Measurements from ENCODE around the gene ST6GAL2. TPM values are rescaled to one million over a fixed set of nuclear protein-coding genes. Genes with fewer than 3 reads are reported as not detected.

Gene ST6GAL2
- total and polyA plus RNA-seq, 2 of the 8 experiments (the other 6 are each of a cell fraction or from before 2014, with no cell fraction given) = 2.7 to 17.5 TPM

- 0 out of 2 replicates have a peak, but pooled peaks have one; percentile 35 for TF ChIP-seq BACH1 (IDR thresholded peaks at IDR 0.05; ENCODE audit: low read length)
- TF ChIP-seq, protein P1, sequence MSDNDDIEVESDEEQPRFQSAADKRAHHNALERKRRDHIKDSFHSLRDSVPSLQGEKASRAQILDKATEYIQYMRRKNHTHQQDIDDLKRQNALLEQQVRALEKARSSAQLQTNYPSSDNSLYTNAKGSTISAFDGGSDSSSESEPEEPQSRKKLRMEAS (IDR thresholded peaks at IDR 0.05) = no peak
- TF ChIP-seq BRCA1 (IDR thresholded peaks at IDR 0.05; ENCODE audit: low read depth, low read length) = no peak
- no peak for TF ChIP-seq EGR1 (IDR thresholded peaks at IDR 0.05; ENCODE audit: borderline replicate concordance, low read depth, low read length)
- TF ChIP-seq CHD1 (IDR thresholded peaks at IDR 0.05; ENCODE audit: low read depth, low read length) = no peak
- peak; percentile 65 for TF ChIP-seq PHF8 (conservative IDR thresholded peaks at IDR 0.05; ENCODE audit: low read depth, low read length)
Observed at GRCh38 chr2:106885971-106886915, at the start of gene ST6GAL2 (continued).

Data from H1 (cell line).